ENCODE results near the gene PRKG2.

GRCh38 chr4:81040012-81040659, 174.9 kb downstream of the PRKG2 start:
- TF ChIP-seq CTCF (conservative IDR thresholded peaks at IDR 0.05; ENCODE audit: low read length) (peak; percentile 94), EZH2phosphoT487 (IDR thresholded peaks at IDR 0.05; ENCODE audit: borderline replicate concordance) (no peak)

Measured in Loucy (cell line).